ENCODE data around the gene ARRDC5.

DNA sequence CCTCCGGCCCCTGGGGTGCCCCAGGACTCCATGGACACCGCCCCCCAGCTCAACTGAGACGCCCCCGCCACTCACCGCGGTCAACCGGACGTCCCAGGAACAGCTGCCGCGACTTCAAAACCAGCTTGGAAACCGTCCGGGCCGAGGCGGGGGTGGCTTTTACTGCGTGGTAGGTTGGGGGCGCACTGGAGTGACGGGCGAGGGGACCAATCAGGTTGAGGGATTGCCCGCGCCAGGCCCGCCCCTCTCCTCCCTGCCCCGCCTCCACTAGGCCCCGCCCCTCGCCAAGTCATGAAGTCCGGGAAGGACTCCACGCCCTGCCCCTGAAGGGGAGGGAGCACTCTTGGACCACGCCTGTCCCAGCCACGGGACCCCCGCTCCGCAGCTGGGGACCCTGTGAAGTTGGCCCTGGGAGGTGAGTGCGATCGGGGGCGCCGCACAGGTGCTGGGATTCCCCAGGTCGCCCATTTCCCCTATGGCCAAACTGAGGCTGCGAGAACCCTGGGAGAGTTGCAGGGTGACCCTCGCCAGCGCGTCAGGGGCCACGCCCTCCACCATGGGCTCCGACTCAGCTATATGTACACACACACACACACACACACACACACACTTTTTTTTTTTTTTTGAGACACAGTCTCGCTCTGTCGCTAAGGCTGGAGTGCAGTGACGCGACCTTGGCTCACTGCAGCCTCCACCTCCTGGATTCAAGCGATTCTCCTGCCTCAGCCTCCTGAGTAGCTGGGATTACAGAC, 35.0 kb downstream of the ARRDC5 start, which contains the start of gene PLIN3:
- TF ChIP-seq, protein P1, sequence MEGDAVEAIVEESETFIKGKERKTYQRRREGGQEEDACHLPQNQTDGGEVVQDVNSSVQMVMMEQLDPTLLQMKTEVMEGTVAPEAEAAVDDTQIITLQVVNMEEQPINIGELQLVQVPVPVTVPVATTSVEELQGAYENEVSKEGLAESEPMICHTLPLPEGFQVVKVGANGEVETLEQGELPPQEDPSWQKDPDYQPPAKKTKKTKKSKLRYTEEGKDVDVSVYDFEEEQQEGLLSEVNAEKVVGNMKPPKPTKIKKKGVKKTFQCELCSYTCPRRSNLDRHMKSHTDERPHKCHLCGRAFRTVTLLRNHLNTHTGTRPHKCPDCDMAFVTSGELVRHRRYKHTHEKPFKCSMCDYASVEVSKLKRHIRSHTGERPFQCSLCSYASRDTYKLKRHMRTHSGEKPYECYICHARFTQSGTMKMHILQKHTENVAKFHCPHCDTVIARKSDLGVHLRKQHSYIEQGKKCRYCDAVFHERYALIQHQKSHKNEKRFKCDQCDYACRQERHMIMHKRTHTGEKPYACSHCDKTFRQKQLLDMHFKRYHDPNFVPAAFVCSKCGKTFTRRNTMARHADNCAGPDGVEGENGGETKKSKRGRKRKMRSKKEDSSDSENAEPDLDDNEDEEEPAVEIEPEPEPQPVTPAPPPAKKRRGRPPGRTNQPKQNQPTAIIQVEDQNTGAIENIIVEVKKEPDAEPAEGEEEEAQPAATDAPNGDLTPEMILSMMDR (conservative IDR thresholded peaks at IDR 0.05; ENCODE audit: low read depth, low read length): no peak
- TF ChIP-seq EZH2 (IDR thresholded peaks at IDR 0.05; ENCODE audit: borderline replicate concordance, low read depth, low read length, poor library complexity, severe bottlenecking): no peak
